Coronary artery (tissue), 2 donors: ENCODE results near the gene IFITM5.

Experiments
- DNase-seq: peaks from one replicate; pipeline ENCODE4 v3.0.0-alpha.2; 2017; ENCODE audit warnings: low spot score
- H3K27ac ChIP-seq, 2 donors: fragments of 200-600 bp; sonication (generic); one replicate each; pipeline ENCODE4 v1.5.1; 2016 to 2019
- H3K4me3 ChIP-seq: fragments of 200-600 bp; sonication (generic); 2 replicates; pipeline ENCODE4 v1.5.1; 2016; ENCODE audit warnings: mild to moderate bottlenecking, moderate library complexity
- CTCF ChIP-seq: fragments of 200-600 bp; sonication (generic); IDR thresholded peaks from one replicate; pipeline ENCODE4 v1.5.1; 2019; ENCODE audit warnings: antibody characterized with exemption

Gene IFITM5

GRCh38 chr11:283405-284104 is 15.8 kb downstream of the IFITM5 start:
- DNase-seq, result no peak
- H3K4me3 ChIP-seq, result no peak overlapping the region
- H3K27ac ChIP-seq, result no peak overlapping the region
- TF ChIP-seq CTCF, result no peak

GRCh38 chr11:282630-283360 is 16.5 kb downstream of the IFITM5 start:
- DNase-seq, result peak; percentile 64
- no peak for TF ChIP-seq CTCF
- Histone ChIP-seq H3K4me3 (no peak overlapping the region), H3K27ac (no peak overlapping the region)

GRCh38 chr11:282171-282570 is 17.2 kb downstream of the IFITM5 start:
- no peak overlapping the region for H3K4me3 ChIP-seq
- TF ChIP-seq CTCF, result no peak

GRCh38 chr11:281486-282161 is 17.7 kb downstream of the IFITM5 start:
- peak; percentile 67 for DNase-seq
- TF ChIP-seq CTCF, result no peak
- H3K4me3 ChIP-seq, result peak overlapping the region; percentile 67
- no peak overlapping the region for H3K27ac ChIP-seq

More at GRCh38 chr11:282171-282570, 17.2 kb downstream of the IFITM5 start:
- no peak overlapping the region for H3K27ac ChIP-seq
- DNase-seq, result peak; percentile 68

GRCh38 chr11:280706-281485 is 18.4 kb downstream of the IFITM5 start:
- H3K4me3 ChIP-seq, result peak overlapping the region; percentile 67
- TF ChIP-seq CTCF, result no peak
- peak; percentile 65 for DNase-seq
- H3K27ac ChIP-seq, result no peak overlapping the region

GRCh38 chr11:279966-280705 is 19.2 kb downstream of the IFITM5 start:
- DNase-seq, result no peak

More at GRCh38 chr11:279966-280705, 19.2 kb downstream of the IFITM5 start:
- no peak overlapping the region for H3K27ac ChIP-seq
- peak overlapping the region; percentile 67 for H3K4me3 ChIP-seq
- no peak for TF ChIP-seq CTCF
